Superior temporal gyrus (tissue), 1 donor: ENCODE data around the gene BFSP2.

ENCODE experiments used
- DNase-seq: peaks from one replicate; pipeline ENCODE4 v3.0.0-alpha.2; 2016; ENCODE audit errors: extremely low spot score

The BFSP2 gene

DNA sequence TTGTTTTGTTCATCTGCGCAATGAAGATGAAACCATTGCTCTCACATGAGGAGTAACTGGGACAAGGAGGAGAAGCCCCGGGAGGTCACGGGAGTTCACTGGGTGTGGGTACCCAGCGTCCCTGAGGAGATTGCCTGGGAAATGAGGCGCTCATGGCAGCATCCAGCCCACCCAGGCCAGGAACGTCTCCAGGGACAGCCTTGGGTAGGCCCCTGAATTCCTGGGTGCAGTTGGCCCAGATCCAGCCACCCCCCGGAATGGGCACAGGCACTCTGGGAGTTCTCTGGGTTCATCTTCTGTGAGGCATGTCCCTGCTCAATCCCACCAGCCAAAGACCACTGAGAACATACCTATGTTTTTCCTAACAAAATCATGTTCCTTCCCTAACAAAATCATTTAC lies 18.5 kb downstream of the BFSP2 start:
- DNase-seq, result no peak

DNA sequence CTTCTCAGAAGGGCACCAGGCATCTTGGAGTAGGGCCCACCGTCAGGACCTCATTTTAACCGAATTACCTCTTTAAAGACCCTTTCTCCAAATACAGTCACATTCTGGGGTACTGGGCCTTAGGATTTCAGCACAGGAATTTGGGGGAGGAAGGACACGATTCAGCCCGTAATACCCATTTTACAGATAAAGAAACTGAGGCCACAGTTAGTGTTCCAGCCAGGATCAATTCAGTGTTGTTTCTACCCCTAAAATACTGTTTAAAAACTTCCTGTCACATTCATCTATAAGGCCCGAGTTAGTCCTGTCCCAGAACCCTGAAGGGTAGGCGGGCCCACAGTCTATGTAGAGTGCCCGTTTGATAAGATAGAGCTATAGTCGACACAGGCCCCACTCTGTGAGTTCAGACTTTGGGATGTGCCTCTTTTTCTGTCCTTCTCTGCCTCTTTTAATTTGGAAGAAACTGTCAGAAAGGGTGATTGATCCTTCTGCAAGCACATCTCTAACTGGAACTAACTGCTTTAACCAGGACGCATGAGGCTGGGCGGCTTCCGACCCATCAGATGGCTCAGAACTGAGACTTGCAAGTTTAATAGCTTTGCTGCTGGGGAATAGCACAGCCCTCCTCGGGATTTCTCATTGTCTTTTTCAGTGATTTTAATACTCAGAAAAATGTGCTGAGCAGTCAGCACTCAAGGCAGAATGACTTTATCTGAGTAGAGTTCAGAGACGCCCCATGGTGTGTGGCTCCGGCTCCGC lies 19.5 kb downstream of the BFSP2 start:
- no peak for DNase-seq

DNA sequence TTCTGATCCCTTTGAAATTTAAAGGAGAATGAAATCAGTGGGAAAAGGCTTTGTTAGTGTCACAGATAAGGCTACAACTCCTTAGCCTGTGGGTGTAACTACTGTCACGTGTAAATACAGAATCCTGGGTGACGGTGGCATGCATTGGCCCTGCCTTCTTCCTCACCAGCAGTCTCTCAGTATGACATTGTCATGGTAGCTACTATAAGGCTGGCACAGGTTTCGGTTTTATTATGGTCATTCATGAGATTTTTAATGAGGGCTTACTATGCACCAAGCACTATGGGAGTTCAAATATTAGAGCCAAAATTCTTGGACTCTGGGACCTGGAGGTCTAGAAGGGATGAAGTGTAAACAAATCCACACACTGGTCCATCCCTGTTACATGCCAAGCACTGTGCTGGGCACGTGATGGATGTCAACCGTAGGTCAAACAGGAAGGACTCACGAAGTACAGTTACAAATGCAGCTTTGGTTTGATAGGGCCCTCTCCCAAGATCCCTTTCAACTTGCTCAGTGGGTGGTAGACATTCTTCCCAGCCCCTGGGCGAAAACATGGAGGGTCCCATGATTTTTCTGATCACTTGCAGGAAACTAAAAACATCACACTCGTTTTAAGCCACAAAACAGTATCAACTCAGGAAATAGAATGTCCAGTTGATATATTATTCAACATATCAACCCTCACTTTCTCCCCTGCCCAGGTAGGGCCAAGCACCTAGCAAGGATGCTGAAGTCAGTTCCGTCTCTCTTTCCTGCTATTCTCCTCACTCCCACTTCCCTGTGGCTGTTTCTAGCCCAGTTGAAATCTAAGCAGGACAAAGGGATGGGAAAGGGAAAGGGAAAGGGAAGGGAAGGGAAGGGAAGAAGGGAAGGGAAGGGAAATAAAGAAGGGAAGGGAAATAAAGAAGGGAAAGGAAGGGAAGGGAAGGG lies 25.3 kb downstream of the BFSP2 start:
- DNase-seq, result no peak

DNA sequence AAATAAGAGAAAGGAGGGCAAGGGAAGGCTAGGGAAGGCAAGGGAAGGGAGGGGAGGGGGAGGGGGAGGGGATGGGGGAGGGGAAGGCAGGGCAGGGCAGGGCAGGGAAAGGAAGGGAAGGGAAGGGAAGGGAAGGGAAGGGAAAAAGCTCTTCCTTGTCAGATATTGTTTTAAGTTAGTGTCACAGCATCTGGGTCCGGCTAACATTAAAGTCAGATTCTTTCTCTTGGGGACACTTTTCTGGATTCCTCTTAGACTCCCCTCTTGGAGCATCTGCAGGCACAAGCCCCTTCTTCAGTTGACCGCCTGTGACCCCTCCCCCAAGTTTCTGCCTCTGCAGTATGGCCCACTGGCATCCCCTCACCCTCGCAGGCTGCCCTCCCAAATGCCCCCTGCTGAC lies 26.0 kb downstream of the BFSP2 start:
- DNase-seq, result no peak

DNA sequence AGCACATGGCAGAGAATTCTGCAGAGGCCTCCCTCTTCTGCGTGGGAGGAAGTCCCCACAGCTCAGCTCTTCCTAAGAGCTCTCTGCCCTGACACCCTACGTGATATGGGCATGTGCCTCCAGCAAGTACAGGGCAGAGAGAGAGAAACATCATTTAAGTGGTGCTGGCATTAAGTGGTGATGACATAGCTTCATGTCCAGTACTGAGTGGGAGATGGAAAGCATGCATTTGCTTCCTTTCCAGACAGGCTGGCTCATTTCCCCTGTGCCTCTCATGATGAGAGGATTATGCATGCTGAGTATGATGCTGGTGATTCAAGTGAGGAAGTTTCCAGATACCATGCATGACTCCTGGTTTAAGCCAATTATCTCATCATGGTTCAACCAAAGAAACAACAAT lies 26.9 kb downstream of the BFSP2 start:
- no peak for DNase-seq

DNA sequence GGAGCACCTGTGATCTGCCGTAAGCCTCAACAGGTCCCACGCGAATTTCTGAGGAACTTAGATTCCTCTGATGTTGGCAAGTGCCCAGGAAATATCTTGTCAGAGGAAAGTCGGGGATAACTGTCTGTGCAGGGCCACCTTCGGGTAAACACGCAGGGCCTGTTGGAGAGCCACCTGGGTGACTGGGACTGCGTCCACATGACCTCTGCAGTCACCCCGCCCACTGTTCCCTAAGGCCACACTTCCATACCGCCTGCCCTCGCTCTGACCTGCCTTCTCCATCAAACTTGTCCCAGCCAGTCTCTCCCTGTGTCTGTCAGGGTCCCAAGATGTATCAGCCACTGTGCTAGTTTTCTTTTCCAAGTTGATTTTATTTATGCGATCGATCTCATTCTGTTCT lies 28.7 kb downstream of the BFSP2 start:
- no peak for DNase-seq

DNA sequence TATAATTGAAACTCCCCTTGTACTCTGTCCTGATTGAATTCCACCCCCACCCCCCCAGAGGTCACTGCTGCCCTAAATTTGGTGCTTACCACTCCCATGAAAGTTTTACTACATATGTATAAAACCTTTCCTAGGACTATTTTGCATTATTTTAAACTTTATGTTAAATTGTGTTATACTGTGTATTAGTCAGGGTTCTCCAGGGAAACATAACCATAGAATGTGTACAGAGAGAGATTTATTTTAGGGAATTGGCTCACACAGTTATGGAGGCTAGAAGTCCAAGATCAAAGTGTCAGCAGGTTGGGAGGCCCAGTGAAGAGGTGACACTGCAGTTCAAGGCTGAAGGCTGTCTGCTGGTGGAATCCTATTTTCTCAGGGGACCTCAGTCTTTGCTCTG lies 29.2 kb downstream of the BFSP2 start:
- DNase-seq, result no peak

DNA sequence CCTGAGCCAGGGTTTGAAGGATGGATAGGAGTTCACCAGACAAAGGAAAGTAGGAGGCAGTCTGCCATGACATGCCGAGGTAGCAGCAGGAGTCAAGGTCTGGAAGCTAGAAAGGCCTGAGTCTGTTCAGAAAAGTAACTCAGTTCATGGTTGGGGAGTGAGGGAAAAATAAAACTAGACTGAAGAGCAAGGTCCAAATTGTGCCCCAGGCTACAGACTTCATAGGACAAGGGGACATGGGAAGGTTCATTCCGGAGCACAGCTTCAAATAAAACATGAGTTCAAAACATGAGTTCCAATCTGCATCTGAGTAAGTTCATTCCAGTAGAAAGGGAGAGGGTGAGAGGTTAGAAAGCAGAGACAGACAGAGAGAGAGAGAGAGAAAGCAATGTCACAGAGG lies 39.7 kb downstream of the BFSP2 start:
- DNase-seq, result no peak

DNA sequence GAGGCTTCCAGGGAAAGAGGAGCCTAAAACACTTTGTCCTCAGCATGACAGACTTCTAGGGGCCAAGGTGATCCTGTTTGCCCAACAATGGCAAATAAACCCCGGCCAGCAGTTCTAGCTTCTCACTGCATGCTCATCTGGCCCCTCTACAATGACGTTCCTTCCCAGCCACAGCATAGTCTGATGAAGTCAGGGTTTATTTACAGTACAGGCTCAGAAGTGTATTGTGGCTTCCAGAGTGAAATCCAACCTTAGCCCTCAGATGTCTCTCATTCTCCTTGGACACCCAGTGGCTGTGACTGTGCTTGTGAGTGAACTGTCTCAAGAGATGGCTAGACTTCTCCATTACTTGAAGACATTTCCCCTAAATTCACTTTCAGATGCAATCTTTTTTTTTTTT lies 40.8 kb downstream of the BFSP2 start:
- no peak for DNase-seq

DNA sequence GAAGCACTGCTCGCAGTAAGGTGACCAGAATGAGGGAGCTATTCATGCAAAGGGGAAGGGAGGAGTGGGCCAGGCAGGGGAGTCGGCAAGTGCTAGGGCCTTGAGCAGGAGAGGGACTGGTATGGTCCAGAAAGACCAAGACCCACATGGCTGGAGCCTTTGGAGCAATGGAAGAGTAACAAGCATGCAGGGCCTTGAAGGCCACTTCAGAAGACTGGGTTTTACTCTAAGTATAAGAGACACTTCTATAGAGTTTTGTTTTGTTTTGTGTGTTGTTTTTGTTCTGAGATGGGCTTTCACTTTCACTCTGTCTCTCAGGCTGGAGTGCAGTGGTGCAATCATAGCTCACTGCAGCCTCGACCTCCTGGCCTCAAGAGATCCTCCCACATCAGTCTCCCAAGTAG lies 42.0 kb downstream of the BFSP2 start:
- DNase-seq, result no peak

DNA sequence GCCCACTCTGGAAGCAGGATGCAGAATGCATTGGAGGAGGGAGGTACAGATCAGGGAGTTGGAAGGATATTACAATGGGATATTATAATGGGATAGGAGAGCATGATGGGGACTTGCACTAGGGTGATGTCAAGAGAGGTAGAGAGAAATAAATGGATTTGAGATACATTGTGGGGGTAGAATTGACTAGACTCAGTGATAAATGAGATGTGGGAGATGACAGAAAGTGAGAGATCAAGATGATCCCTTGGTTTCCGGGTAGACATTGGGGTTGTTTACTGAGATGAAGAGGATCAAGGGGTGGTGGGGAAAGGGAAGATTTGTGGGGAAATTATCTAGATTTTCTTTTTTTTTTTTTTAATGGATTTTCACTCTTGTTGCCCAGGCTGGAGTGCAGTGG lies 42.7 kb downstream of the BFSP2 start:
- DNase-seq, result no peak

DNA sequence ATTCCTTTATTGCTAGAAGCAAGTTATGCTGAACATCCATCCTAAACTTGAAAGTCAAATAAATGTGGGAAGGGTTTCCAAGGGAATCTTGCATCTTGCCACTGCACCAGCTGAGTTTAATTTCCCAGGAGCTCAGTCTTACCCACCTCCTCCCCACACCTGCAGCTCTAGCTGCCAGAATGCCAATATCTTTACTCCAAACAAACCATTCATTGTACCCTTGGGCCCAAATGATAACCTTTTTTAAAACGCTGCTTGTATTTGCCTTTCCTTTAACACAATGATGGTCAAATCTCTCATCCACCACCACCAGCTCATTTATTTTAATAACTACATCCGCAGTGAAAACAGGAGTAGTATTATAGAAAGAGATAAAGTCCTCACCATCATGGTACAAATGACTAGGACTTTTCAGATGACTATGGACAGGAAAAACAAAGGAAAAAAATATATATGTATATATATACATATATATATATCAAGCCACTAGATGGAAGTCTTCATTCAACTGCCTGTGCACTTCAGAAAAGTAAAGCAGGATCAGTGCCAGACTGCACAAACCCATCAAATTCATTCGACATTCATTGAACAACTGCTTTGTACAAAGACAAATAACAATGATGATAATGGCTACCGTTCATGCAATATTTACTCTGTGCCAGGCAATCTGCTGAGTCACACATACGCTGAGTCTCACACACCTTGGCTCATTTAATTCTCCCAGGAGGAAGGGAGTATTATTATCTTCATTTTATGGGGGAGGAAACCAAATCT lies 44.0 kb downstream of the BFSP2 start:
- peak; percentile 48 for DNase-seq

DNA sequence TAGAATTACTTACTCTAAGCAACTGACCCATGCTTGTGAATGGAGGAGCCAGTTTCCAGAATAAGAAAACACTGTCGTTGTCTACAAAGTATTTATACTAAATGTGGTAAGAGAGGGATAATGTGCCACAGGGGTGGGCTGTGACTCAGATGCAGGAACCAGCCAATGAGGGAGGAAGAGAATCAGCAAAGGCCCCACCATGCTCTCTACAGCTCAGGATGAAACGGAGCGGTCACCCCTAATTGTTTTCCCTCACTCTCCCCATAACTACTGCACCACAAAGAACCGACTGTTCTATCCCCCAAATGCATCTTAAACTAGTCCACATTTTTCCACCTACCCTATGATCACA lies 44.5 kb downstream of the BFSP2 start:
- no peak for DNase-seq

DNA sequence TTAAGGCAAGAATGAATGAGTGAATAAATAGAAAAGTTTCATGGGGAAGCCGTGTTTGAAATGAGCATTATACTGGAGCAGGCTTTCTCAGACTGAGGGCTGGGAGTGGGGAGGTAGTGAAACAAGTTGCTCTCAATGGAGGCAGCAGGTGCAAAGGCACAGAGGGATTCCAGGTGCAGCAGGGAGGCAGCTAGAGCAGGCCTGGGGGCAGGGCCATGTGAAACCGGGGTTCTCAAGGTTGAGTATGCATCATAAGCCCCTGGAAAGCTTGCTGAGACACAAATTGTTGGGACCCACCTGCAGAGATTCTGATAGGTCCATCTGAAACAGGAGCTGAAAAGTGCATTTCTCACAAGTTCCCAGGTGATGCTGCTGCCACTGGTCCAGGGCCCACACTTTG lies 45.3 kb downstream of the BFSP2 start:
- no peak for DNase-seq

DNA sequence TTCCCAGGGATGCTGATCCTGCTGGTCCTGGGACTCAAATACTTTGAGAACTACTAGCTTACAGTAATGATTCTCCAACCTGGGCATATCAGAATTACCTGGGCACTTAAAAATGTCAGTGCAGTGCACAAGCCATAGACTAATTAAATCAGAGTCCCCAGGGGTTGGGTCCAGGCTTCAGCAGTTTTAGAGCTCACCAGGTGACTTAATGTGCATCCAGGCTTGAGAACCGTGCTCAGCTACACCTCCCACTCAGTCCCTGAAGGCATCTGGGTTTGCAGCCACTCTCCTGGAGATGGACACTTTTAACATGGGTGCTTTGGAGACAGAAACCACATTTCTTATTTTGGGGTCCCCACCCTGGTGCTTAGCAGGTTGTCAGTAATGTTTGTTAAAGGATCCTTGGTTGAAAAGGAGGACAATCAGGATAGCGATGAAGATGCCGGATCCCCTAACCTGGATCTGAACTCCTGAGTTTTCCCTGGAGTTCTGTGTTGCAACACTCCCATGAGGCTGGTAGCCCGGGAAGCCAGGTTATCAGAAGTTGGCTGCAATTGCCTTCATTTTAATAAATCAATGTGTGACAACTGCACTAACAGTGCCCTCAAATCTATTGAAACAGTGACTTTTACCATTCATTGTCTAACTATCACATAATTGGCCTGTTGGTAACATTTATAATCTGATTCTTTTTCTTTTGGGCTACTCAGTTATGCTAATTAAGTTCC lies 48.1 kb downstream of the BFSP2 start:
- DNase-seq, result no peak

DNA sequence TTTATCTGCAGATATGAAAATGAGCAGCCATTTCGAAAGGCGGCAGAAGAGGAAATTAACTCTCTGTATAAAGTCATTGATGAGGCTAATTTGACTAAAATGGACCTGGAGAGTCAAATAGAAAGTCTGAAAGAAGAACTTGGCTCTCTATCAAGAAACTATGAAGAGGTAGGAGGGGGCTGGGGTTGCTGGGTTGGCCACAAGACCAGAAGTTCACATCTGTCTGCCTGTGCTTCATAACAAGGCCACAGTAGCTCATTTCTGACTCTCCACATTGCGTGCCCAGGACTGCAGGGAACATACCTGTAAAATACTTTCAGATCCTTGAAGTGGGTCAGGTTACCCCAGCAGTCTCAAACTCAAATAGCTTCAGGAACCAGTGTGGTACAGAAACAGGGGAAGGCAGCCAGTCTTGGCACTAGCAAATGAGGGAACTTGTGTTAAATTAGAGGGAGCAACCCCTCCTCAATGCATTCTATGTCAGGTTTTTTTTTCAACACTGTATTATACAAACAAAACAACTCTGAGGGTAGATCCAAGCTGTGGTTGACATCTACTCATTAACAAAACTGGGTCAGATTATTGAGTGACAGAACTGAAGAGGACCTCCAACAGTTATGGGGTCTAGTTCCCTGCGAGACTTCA lies 48.7 kb downstream of the BFSP2 start:
- no peak for DNase-seq

DNA sequence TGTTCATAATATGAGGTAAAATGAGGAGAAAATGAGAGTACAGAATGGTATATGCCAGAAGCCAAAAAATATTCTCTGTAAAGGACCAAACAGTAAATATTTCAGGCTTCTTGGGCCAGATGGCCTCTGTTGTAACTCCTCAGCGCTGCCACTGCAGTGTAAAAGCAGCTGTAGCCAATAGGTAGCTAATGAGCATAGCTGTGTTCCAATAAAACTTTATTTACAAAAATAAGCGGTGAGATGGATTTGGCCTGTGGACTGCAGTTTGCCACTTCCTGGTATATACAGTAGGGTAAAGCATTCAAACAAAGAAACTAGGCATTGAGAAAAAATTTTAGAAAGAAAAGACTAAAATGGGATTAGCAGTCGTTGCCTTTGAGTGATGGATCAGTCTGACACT lies 51.5 kb downstream of the BFSP2 start:
- DNase-seq, result no peak

DNA sequence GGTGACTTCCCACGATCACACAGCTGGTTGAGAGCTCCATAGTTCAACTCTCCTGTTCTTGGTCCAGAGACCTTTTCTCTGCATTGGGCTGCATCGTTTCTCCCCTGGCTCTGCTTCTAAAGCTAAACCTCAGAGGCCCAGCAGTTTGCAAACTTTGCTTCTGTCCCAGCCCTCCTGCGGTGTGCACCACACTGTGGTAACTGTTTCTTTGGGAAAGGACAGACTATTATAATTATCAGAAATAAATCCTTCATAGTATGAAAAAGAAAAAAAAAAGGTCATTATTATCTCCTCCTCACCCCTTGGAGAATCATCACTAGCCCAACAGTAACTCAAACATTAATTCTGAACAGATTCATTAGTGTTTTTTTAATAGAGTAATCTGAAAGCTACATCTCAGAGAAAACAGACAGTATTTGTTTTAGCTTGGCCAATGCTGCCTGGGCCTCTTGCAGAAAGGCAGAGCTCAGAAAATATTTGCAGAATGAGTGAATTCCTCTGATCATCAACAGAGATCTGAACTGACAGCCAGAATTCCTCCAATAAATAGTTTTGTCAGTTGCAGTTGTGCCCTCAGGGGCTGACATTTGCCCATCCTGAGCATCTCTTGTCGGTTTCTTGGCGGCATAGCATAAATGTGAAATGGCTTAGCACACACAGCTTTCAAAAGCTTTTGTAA lies 52.9 kb downstream of the BFSP2 start:
- no peak for DNase-seq

DNA sequence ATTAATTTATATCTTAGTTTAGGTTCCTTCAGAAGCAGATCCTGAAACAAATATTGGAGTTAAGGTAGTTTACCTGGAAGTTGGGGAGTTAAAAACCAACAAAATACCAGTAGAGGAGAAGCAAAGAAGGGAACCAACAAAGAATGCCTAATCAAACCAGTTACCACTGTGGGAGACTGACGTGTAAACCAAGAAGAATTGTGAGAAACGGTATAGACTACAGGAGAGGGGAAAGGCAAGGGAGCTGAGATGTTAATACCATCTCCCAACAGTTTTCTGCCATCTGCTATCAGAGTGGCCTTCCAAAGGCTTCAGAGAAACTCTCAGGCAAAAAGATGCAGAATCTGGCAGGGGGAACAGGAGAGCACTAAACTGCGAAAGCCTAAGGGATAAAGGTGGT lies 53.5 kb downstream of the BFSP2 start:
- no peak for DNase-seq

DNA sequence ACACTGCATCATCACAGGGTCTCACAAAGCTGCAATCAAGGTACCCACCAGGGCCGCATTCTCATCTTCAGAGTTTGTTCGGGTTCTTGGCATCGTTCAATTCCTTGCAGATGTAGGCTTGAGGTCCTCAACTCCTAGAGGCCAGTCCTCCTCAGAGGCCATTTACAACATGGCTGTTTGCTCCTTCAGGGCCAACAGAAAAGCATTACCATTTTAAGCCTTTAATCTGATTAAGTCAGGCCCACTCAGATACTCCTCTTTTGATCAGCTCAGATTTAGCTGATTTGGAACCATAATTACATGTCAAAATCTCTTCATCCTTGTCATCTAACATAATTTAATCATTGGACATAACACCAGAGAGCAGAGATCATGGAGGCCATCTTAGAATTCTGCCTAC lies 55.4 kb downstream of the BFSP2 start:
- no peak for DNase-seq

DNA sequence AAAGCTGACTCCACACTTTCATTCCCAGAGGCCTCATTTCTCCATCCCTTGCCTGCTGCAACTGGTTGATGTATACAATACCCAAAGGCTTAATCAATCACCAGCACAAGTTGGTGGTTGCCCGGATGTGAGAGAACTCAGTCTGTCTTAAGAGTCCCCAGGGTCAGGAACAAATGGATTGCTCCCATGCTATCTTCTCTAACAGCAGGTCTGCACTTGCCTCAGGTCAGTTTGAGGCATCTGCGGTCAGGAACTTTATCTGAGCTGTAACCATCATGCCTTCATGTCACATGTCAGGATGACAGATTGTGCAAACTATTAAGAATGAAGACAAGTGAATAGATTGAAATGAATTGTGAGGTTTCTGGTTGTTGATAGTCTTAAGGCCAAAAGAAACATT lies 56.1 kb downstream of the BFSP2 start:
- no peak for DNase-seq
